Measurements from ENCODE around the gene METTL24. TPM values are rescaled to one million over a fixed set of nuclear protein-coding genes. Genes with fewer than 3 reads are reported as not detected.

Gene METTL24
- total RNA-seq, 1 donor from 2014 or later = 1.5 TPM

Other genes starting within 250 kb of the METTL24 start
- 92.7 TPM for gene WASF1, start 178.7 kb downstream of the METTL24 start, total RNA-seq (ENCODE audit: unreplicated experiment)
- gene CDC40, start 177.9 kb downstream of the METTL24 start, total RNA-seq (ENCODE audit: unreplicated experiment) = 17.8 TPM
- not detected for gene DDO, start 57.2 kb upstream of the METTL24 start, total RNA-seq (ENCODE audit: unreplicated experiment)
- not detected for gene SLC22A16, start 118.3 kb upstream of the METTL24 start, total RNA-seq (ENCODE audit: unreplicated experiment)